HL-60 (cell line): ENCODE results near the gene WNT7A.

Experiments
- TF ChIP-seq, protein P1 (sequence below): IDR thresholded peaks from one replicate; pipeline ENCODE4 v1.5.1; 2011; ENCODE audit warnings: low read length, control low read depth, inconsistent platforms; ENCODE audit not compliant: insufficient read depth
- TF ChIP-seq, protein P2 (sequence below): IDR thresholded peaks from 2 replicates; pipeline ENCODE4 v1.6.1; 2012; ENCODE audit warnings: low read depth; ENCODE audit not compliant: insufficient replicate concordance

DNA sequence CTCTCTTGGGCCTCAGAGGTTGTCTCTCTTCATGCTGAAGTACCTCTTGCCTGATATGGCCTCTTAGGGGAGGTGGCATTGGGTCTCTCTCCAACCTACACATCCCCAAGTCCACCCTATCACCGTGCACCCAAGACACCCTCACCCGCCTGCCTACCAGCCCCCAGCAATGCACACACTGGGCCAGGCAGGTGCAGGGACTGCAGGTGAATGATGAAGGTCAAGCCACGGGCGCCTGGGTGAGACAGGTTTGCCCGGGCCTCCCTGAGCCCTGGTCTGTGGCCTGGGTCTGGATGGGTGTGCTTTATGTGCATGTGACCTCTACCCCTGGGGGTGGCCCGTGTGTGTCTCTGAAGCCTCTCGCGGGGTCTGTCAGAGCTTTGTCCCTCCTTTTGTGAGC, 68.3 kb downstream of the WNT7A start:
- TF ChIP-seq, protein P1, sequence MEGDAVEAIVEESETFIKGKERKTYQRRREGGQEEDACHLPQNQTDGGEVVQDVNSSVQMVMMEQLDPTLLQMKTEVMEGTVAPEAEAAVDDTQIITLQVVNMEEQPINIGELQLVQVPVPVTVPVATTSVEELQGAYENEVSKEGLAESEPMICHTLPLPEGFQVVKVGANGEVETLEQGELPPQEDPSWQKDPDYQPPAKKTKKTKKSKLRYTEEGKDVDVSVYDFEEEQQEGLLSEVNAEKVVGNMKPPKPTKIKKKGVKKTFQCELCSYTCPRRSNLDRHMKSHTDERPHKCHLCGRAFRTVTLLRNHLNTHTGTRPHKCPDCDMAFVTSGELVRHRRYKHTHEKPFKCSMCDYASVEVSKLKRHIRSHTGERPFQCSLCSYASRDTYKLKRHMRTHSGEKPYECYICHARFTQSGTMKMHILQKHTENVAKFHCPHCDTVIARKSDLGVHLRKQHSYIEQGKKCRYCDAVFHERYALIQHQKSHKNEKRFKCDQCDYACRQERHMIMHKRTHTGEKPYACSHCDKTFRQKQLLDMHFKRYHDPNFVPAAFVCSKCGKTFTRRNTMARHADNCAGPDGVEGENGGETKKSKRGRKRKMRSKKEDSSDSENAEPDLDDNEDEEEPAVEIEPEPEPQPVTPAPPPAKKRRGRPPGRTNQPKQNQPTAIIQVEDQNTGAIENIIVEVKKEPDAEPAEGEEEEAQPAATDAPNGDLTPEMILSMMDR, result no peak
- TF ChIP-seq, protein P2, sequence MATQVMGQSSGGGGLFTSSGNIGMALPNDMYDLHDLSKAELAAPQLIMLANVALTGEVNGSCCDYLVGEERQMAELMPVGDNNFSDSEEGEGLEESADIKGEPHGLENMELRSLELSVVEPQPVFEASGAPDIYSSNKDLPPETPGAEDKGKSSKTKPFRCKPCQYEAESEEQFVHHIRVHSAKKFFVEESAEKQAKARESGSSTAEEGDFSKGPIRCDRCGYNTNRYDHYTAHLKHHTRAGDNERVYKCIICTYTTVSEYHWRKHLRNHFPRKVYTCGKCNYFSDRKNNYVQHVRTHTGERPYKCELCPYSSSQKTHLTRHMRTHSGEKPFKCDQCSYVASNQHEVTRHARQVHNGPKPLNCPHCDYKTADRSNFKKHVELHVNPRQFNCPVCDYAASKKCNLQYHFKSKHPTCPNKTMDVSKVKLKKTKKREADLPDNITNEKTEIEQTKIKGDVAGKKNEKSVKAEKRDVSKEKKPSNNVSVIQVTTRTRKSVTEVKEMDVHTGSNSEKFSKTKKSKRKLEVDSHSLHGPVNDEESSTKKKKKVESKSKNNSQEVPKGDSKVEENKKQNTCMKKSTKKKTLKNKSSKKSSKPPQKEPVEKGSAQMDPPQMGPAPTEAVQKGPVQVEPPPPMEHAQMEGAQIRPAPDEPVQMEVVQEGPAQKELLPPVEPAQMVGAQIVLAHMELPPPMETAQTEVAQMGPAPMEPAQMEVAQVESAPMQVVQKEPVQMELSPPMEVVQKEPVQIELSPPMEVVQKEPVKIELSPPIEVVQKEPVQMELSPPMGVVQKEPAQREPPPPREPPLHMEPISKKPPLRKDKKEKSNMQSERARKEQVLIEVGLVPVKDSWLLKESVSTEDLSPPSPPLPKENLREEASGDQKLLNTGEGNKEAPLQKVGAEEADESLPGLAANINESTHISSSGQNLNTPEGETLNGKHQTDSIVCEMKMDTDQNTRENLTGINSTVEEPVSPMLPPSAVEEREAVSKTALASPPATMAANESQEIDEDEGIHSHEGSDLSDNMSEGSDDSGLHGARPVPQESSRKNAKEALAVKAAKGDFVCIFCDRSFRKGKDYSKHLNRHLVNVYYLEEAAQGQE, result no peak
